SK-N-SH (cell line): ENCODE results near the gene CBLB. TPM values are rescaled to one million over a fixed set of nuclear protein-coding genes. Genes with fewer than 3 reads are reported as not detected.

Experiments used
- CTCF ChIA-PET: fragments of 300-600, 350-600 bp; formaldehyde crosslinking; extraction: SDS; loops from one replicate; lab custom pipeline; 2021; lab: Yijun Ruan, JAX
- POLR2A ChIA-PET: fragments of 350-600 bp; sonication (Branson Sonifier 250); formaldehyde crosslinking; extraction: SDS; loops from one replicate; lab custom pipeline; 2020; ENCODE audit warnings: antibody characterized with exemption, inconsistent platforms; lab: Yijun Ruan, JAX
- DNase-seq: peaks from one replicate; pipeline ENCODE4 v3.0.0; 2012
- H2AFZ ChIP-seq: fragments of 200-600 bp; sonication (generic); 2 replicates; pipeline ENCODE4 v1.8.1; 2016; ENCODE audit warnings: antibody characterized with exemption, mild to moderate bottlenecking, low read depth
- H3F3A ChIP-seq: fragments of 200-600 bp; sonication (generic); replicated peaks from 2 replicates; pipeline ENCODE3; 2016; ENCODE audit warnings: antibody characterized with exemption, mild to moderate bottlenecking; ENCODE audit not compliant: insufficient read depth
- H3K27ac ChIP-seq, 2 experiments: fragments of 200-500 bp in 1 of 2; fragments of 200-600 bp in 1 of 2; sonication (Bioruptor generic) in 1 of 2; sonication (generic), shearing (Covaris generic) in 1 of 2; 2 replicates each; pipeline versions ENCODE4 v1.5.1 to v1.6.1; 2014 to 2016; ENCODE audit warnings: low read depth in 2 of 2, inconsistent platforms in 1 of 2, low read length in 1 of 2, mild to moderate bottlenecking in 1 of 2, mixed read lengths in 1 of 2
- H3K27me3 ChIP-seq: fragments of 200-600 bp; sonication (generic), shearing (Covaris generic); 2 replicates; pipeline ENCODE4 v1.6.1; 2016; ENCODE audit warnings: mixed run types; ENCODE audit not compliant: insufficient read depth
- H3K36me3 ChIP-seq, 2 experiments: fragments of 200-500 bp in 1 of 2; fragments of 200-600 bp in 1 of 2; sonication (Bioruptor generic) in 1 of 2; sonication (generic) in 1 of 2; replicated peaks in 1 of 2; 2 replicates each; pipeline versions ENCODE3 to v1.5.1; 2014 to 2016; ENCODE audit warnings: low read length in 1 of 2, mild to moderate bottlenecking in 1 of 2; ENCODE audit not compliant: insufficient read depth in 2 of 2, control insufficient read depth in 1 of 2
- H3K4me1 ChIP-seq, 2 experiments: fragments of 200-500 bp in 1 of 2; fragments of 200-600 bp in 1 of 2; sonication (Bioruptor generic) in 1 of 2; sonication (generic), shearing (Covaris generic) in 1 of 2; 2 replicates each; pipeline versions ENCODE4 v1.5.1 to v1.6.1; 2014 to 2016; ENCODE audit warnings: low read depth in 1 of 2, low read length in 1 of 2, mixed run types in 1 of 2; ENCODE audit not compliant: insufficient read depth in 2 of 2, control insufficient read depth in 1 of 2
- H3K4me2 ChIP-seq: fragments of 200-600 bp; sonication (generic), shearing (Covaris generic); 2 replicates; pipeline ENCODE4 v1.6.1; 2017; ENCODE audit warnings: mixed run types
- H3K4me3 ChIP-seq, 2 experiments: fragments of 200-500 bp in 1 of 2; fragments of 200-600 bp in 1 of 2; sonication (Bioruptor generic) in 1 of 2; sonication (generic), shearing (Covaris generic) in 1 of 2; 2 replicates each; pipeline versions ENCODE4 v1.5.1 to v1.8.1; 2014 to 2016; ENCODE audit warnings: low read depth in 2 of 2, inconsistent platforms in 1 of 2, low read length in 1 of 2, mild to moderate bottlenecking in 1 of 2, mixed read lengths in 1 of 2, moderate library complexity in 1 of 2
- H3K79me2 ChIP-seq: fragments of 200-600 bp; sonication (generic); 2 replicates; pipeline ENCODE4 v1.8.1; 2017; ENCODE audit warnings: mild to moderate bottlenecking; ENCODE audit not compliant: insufficient read depth
- H3K9ac ChIP-seq: fragments of 200-600 bp; sonication (generic); 2 replicates; pipeline ENCODE4 v1.6.1; 2017; ENCODE audit warnings: mixed run types
- H3K9me2 ChIP-seq: fragments of 200-600 bp; sonication (generic); 2 replicates; pipeline ENCODE4 v1.6.1; 2017; ENCODE audit warnings: mixed run types
- H3K9me3 ChIP-seq: fragments of 200-600 bp; sonication (generic); 2 replicates; pipeline ENCODE4 v1.6.1; 2017; ENCODE audit warnings: mixed run types, mild to moderate bottlenecking, moderate library complexity
- H4K20me1 ChIP-seq: fragments of 200-600 bp; sonication (generic); 2 replicates; pipeline ENCODE4 v1.6.1; 2017; ENCODE audit warnings: mild to moderate bottlenecking, mixed run types; ENCODE audit not compliant: insufficient read depth
- CHD2 ChIP-seq: fragments of 150-350 bp; IDR thresholded peaks from 2 replicates; pipeline ENCODE4 v1.6.1; 2018; ENCODE audit warnings: low read length; ENCODE audit not compliant: partially characterized antibody
- CTCF ChIP-seq: fragments of 200-600 bp; sonication (generic); IDR thresholded peaks from 2 replicates; pipeline ENCODE4 v1.6.1; 2017; ENCODE audit warnings: antibody characterized with exemption, mild to moderate bottlenecking, moderate library complexity
- IRF3 ChIP-seq: fragments of 150-350 bp; IDR thresholded peaks from 2 replicates; pipeline ENCODE4 v1.6.1; 2016; ENCODE audit warnings: mild to moderate bottlenecking, low read depth, low read length
- RCOR1 ChIP-seq: fragments of 150-350 bp; IDR thresholded peaks from 2 replicates; pipeline ENCODE4 v1.6.1; 2017; ENCODE audit warnings: antibody characterized with exemption, low read length
- RFX5 ChIP-seq: IDR thresholded peaks from 2 replicates; pipeline ENCODE4 v1.6.1; 2012; ENCODE audit warnings: mild to moderate bottlenecking, improper control_type of control experiment, low read length
- RXRA ChIP-seq: IDR thresholded peaks from 2 replicates; pipeline ENCODE4 v1.4.0; 2012; ENCODE audit warnings: low read depth, mild to moderate bottlenecking, borderline replicate concordance
- YY1 ChIP-seq: IDR thresholded peaks from 2 replicates; pipeline ENCODE4 v1.4.0; 2012; ENCODE audit warnings: low read depth, mild to moderate bottlenecking
- ZBTB33 ChIP-seq: IDR thresholded peaks from 2 replicates; pipeline ENCODE4 v1.4.0; 2012; ENCODE audit warnings: low read depth, borderline replicate concordance
- whole genome bisulfite sequencing: methylation state at CpG from one replicate; pipeline ENCODE4 v1.1.6; 2017; ENCODE audit warnings: low lambda C conversion rate; 5-methylcytosine and 5-hydroxymethylcytosine counted together
- polyA plus RNA-seq, 3 experiments: library from polyadenylated mRNA; depleted of rRNA; stranded (reverse); fragments of >200 nt; gene quantifications; 2 replicates each; pipeline ENCODE4 v1.2.3, GENCODE V29; 2012

CBLB gene
- polyA plus RNA-seq, 1 of the 3 experiments (the other 2 are of a cell fraction), result 4.4 TPM

- no peak overlapping the region for H3K27ac ChIP-seq
- CTCF ChIA-PET, result no interaction called here
- no peak for DNase-seq
- H3K4me3 ChIP-seq, result peak overlapping the region in 1 of 2 experiments; percentile 84; a peak in 3 of 4 replicates
- H4K20me1 ChIP-seq, result peaks cover 6% of the 10 kb centered on the region
- H3K4me2 ChIP-seq, result peak overlapping the region; percentile 82
- whole genome bisulfite sequencing, result 95% methylated on average over 1 of the region's 1 CpG
- no peaks in the 10 kb centered on the region for H3K27me3 ChIP-seq
- H3K4me1 ChIP-seq, result peaks cover 7 to 12% of the 10 kb centered on the region in 2 experiments; a peak in 3 of 4 replicates
- TF ChIP-seq CTCF (no peak), IRF3 (no peak)
- TF ChIP-seq, all 33 proteins: peak for 0
- Histone ChIP-seq H2AFZ (no peak overlapping the region), H3K9ac (peak overlapping the region; percentile 92; the same call in 1 of the 2 replicates), H3K79me2 (peaks cover 73% of the 10 kb centered on the region), H3F3A (no peaks in the 10 kb centered on the region), H3K36me3 (peaks cover 16 to 39% of the 10 kb centered on the region in 2 experiments), H3K9me2 (no peaks in the 10 kb centered on the region), H3K9me3 (no peaks in the 10 kb centered on the region)
- POLR2A ChIA-PET, result no interaction called here
Observed at GRCh38 chr3:105865867-105866350, 2.9 kb downstream of the CBLB start.

- Histone ChIP-seq H3K9ac (no peak overlapping the region), H4K20me1 (peaks cover 6% of the 10 kb centered on the region), H3K9me2 (no peaks in the 10 kb centered on the region), H3K9me3 (no peaks in the 10 kb centered on the region), H3K79me2 (peaks cover 78% of the 10 kb centered on the region), H3F3A (no peaks in the 10 kb centered on the region), H3K4me1 (peaks cover 7 to 8% of the 10 kb centered on the region in 2 experiments; a peak in 3 of 4 replicates), H3K27me3 (no peaks in the 10 kb centered on the region), H2AFZ (no peak overlapping the region), H3K36me3 (peaks cover 22 to 44% of the 10 kb centered on the region in 2 experiments), H3K4me3 (no peak overlapping the region; a peak in 1 of 4 replicates), H3K27ac (no peak overlapping the region), H3K4me2 (peak overlapping the region; percentile 82)
- ChIA-PET CTCF (interaction anchor here (1.5 kb wide), 1 partner anchor 17 kb away, joined by 4 read pairs; no protein-coding TSS in a partner anchor), POLR2A (no interaction called here)
- TF ChIP-seq RFX5 (no peak), RCOR1 (no peak), CHD2 (no peak), YY1 (no peak), ZBTB33 (no peak), RXRA (no peak)
- WGBS, result 69% methylated on average over 1 of the region's 1 CpG
- no peak for DNase-seq
Observed at GRCh38 chr3:105865016-105865623, 3.7 kb downstream of the CBLB start.
